HG02642 (cell line): Measurements from ENCODE around the gene MS4A18.
"Not testable (repeated sequence)": the region's sequence is repeated elsewhere in the genome, so short reads cannot be mapped to it uniquely, and the experiment has no call there.

Source experiments
- ATAC-seq: cut with Tn5 transposase; IDR thresholded peaks from one replicate; pipeline ENCODE4 v1.9.1; 2021; ENCODE audit warnings: mild to moderate bottlenecking; ENCODE audit not compliant: unreplicated experiment, poor library complexity

Gene MS4A18

GRCh38 chr11:60731586-60731985 lies 7.1 kb downstream of the MS4A18 start:
- no peak for ATAC-seq

- no peak for ATAC-seq
Observed at GRCh38 chr11:60734279-60734678, 9.8 kb downstream of the MS4A18 start.

- ATAC-seq = no peak
Observed at GRCh38 chr11:60739114-60739513, 14.6 kb downstream of the MS4A18 start.

GRCh38 chr11:60740573-60740972 lies 16.1 kb downstream of the MS4A18 start:
- no peak for ATAC-seq

GRCh38 chr11:60741421-60741820 lies 16.9 kb downstream of the MS4A18 start:
- no peak for ATAC-seq

GRCh38 chr11:60743058-60743457 lies 18.5 kb downstream of the MS4A18 start:
- no peak for ATAC-seq

- ATAC-seq = no peak
Observed at GRCh38 chr11:60744114-60744513, 19.6 kb downstream of the MS4A18 start.

- no peak for ATAC-seq
Observed at GRCh38 chr11:60747359-60747873, 22.9 kb downstream of the MS4A18 start.

GRCh38 chr11:60748225-60748624 lies 23.7 kb downstream of the MS4A18 start:
- ATAC-seq = no peak

GRCh38 chr11:60748821-60749220 lies 24.3 kb downstream of the MS4A18 start:
- ATAC-seq = no peak

GRCh38 chr11:60750911-60751310 lies 26.4 kb downstream of the MS4A18 start:
- ATAC-seq = no peak

GRCh38 chr11:60753309-60753708 lies 28.8 kb downstream of the MS4A18 start:
- no peak for ATAC-seq

GRCh38 chr11:60754887-60755286 lies 30.4 kb downstream of the MS4A18 start:
- no peak for ATAC-seq

- ATAC-seq = no peak
Observed at GRCh38 chr11:60756307-60757032, 31.9 kb downstream of the MS4A18 start, which contains the start of gene MS4A15. Gene MS4A15, plus strand, starts transcription at chr11:60756867. Its CDS starts 6,867 bp downstream, at chr11:60763734.

GRCh38 chr11:60757231-60757800 lies 32.8 kb downstream of the MS4A18 start:
- ATAC-seq = no peak

- not testable (repeated sequence) for ATAC-seq
Observed at GRCh38 chr11:60758671-60759070, 34.2 kb downstream of the MS4A18 start.

- ATAC-seq = not testable (repeated sequence)
Observed at GRCh38 chr11:60759438-60760225, 35.1 kb downstream of the MS4A18 start.

GRCh38 chr11:60761436-60762190 lies 37.1 kb downstream of the MS4A18 start:
- no peak for ATAC-seq

- peak; percentile 78 for ATAC-seq
Observed at GRCh38 chr11:60762851-60763691, 38.6 kb downstream of the MS4A18 start.
